ENCODE data around the gene CDC16. TPM values are rescaled to one million over a fixed set of nuclear protein-coding genes. Genes with fewer than 3 reads are reported as not detected.

The CDC16 gene
- total RNA-seq, 1 donor from 2014 or later, result 73.7 TPM

GRCh38 chr13:114204894-114205293 is 29.8 kb upstream of the CDC16 start:
- no peak overlapping the region for H3K27ac Mint-ChIP-seq (ENCODE audit: unreplicated experiment)
- peaks cover 27% of the 10 kb centered on the region for H3K27me3 Mint-ChIP-seq (ENCODE audit: unreplicated experiment)
- H3K9me3 Mint-ChIP-seq (ENCODE audit: unreplicated experiment), result peaks cover 3% of the 10 kb centered on the region
- no peaks in the 10 kb centered on the region for H3K4me1 Mint-ChIP-seq (ENCODE audit: unreplicated experiment)
- H3K36me3 Mint-ChIP-seq (ENCODE audit: unreplicated experiment), result no peaks in the 10 kb centered on the region
- no peak for TF ChIP-seq CTCF (IDR thresholded peaks at IDR 0.05)
- no peak for DNase-seq (ENCODE audit: extremely low spot score, unreplicated experiment)
- H3K4me3 Mint-ChIP-seq (ENCODE audit: unreplicated experiment), result no peak overlapping the region

- DNase-seq (ENCODE audit: extremely low spot score, unreplicated experiment), result no peak
- Mint-ChIP-seq H3K27ac (ENCODE audit: unreplicated experiment) (no peak overlapping the region), H3K4me3 (ENCODE audit: unreplicated experiment) (no peak overlapping the region), H3K27me3 (ENCODE audit: unreplicated experiment) (peaks cover 24% of the 10 kb centered on the region), H3K9me3 (ENCODE audit: unreplicated experiment) (peaks cover 3% of the 10 kb centered on the region), H3K36me3 (ENCODE audit: unreplicated experiment) (no peaks in the 10 kb centered on the region), H3K4me1 (ENCODE audit: unreplicated experiment) (no peaks in the 10 kb centered on the region)
- no peak for TF ChIP-seq CTCF (IDR thresholded peaks at IDR 0.05)
These were observed 26.6 kb upstream of the CDC16 start for GRCh38 chr13:114208134-114208533.

- Mint-ChIP-seq H3K27me3 (ENCODE audit: unreplicated experiment) (peaks cover 29% of the 10 kb centered on the region), H3K4me3 (ENCODE audit: unreplicated experiment) (no peak overlapping the region), H3K4me1 (ENCODE audit: unreplicated experiment) (no peaks in the 10 kb centered on the region), H3K9me3 (ENCODE audit: unreplicated experiment) (peaks cover 3% of the 10 kb centered on the region), H3K27ac (ENCODE audit: unreplicated experiment) (no peak overlapping the region), H3K36me3 (ENCODE audit: unreplicated experiment) (no peaks in the 10 kb centered on the region)
- TF ChIP-seq CTCF (IDR thresholded peaks at IDR 0.05), result no peak
- no peak for DNase-seq (ENCODE audit: extremely low spot score, unreplicated experiment)
These were observed 23.1 kb upstream of the CDC16 start for GRCh38 chr13:114211446-114212157.

GRCh38 chr13:114212158-114212495 is 22.6 kb upstream of the CDC16 start:
- H3K27ac Mint-ChIP-seq (ENCODE audit: unreplicated experiment), result no peak overlapping the region
- DNase-seq (ENCODE audit: extremely low spot score, unreplicated experiment), result no peak
- no peaks in the 10 kb centered on the region for H3K4me1 Mint-ChIP-seq (ENCODE audit: unreplicated experiment)
- no peak overlapping the region for H3K4me3 Mint-ChIP-seq (ENCODE audit: unreplicated experiment)
- TF ChIP-seq CTCF (IDR thresholded peaks at IDR 0.05), result no peak
- H3K36me3 Mint-ChIP-seq (ENCODE audit: unreplicated experiment), result no peaks in the 10 kb centered on the region
- H3K9me3 Mint-ChIP-seq (ENCODE audit: unreplicated experiment), result peaks cover 3% of the 10 kb centered on the region
- H3K27me3 Mint-ChIP-seq (ENCODE audit: unreplicated experiment), result peaks cover 29% of the 10 kb centered on the region

DNA sequence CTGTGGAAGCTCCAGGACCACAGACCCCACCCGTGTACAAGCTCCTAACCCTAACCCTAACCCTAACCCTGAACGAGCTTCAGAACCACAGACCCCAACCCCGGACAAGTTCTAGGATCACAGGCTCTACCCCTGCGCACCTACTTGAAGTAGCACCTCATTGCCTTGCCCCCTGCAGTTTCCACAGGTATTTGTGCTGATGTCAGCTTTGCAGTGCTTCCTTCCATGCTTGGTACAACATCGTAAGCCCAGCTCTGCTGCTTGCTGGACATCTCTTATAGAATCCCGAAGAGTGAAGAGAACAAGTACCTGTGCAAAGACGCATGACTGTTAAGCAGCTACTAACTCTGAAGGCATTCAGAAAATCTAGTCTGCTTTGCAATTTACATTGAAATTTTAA is 20.7 kb upstream of the CDC16 start:
- Mint-ChIP-seq H3K9me3 (ENCODE audit: unreplicated experiment) (no peaks in the 10 kb centered on the region), H3K4me1 (ENCODE audit: unreplicated experiment) (no peaks in the 10 kb centered on the region), H3K27me3 (ENCODE audit: unreplicated experiment) (peaks cover 35% of the 10 kb centered on the region), H3K4me3 (ENCODE audit: unreplicated experiment) (no peak overlapping the region), H3K27ac (ENCODE audit: unreplicated experiment) (no peak overlapping the region), H3K36me3 (ENCODE audit: unreplicated experiment) (no peaks in the 10 kb centered on the region)
- DNase-seq (ENCODE audit: extremely low spot score, unreplicated experiment), result no peak
- TF ChIP-seq CTCF (IDR thresholded peaks at IDR 0.05), result no peak

All from osteocyte (in vitro differentiated cells).